Measurements from ENCODE around the gene ST6GALNAC4.

DNA sequence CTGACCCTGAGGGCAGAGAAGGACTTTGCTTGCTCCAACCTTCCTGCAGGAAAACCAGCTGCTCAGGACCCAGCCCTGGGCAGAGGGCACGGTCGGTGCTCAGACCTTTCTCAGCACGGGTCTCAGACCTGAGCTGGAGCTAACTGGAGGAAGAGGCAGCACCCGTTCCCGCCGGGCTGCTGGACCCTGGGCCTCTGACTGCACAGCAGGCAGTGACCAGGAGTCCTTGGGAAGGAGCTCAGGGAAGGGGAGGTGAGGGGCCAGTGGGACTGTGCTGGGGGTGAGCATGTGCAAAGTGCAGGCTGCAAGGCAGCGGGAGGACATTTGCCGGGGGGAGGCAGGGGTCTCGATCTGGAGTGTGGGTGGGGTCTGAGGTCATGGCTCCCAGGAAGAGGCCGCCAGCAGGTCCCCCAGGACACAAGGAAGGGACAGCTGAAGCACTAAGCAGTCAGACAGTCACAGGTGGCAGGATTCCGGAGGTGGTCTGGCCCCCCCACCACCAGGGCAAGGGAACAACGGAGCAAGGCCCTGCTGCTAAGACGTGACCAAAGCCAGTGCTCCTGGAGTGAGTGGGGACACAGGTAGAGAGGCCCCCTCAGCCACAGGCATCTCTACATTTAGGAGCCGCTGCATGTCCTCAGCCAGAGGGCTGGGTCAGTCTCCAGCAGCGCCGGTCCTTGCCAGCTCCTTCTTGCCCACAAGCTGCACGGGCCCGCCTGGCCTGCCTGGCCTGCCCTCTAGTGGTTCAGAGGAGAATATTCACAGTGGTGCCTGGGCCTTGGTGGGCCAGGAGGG lies 25.6 kb upstream of the ST6GALNAC4 start:
- TF ChIP-seq, protein P1, sequence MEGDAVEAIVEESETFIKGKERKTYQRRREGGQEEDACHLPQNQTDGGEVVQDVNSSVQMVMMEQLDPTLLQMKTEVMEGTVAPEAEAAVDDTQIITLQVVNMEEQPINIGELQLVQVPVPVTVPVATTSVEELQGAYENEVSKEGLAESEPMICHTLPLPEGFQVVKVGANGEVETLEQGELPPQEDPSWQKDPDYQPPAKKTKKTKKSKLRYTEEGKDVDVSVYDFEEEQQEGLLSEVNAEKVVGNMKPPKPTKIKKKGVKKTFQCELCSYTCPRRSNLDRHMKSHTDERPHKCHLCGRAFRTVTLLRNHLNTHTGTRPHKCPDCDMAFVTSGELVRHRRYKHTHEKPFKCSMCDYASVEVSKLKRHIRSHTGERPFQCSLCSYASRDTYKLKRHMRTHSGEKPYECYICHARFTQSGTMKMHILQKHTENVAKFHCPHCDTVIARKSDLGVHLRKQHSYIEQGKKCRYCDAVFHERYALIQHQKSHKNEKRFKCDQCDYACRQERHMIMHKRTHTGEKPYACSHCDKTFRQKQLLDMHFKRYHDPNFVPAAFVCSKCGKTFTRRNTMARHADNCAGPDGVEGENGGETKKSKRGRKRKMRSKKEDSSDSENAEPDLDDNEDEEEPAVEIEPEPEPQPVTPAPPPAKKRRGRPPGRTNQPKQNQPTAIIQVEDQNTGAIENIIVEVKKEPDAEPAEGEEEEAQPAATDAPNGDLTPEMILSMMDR (conservative IDR thresholded peaks at IDR 0.05): peak; percentile 87
- TF ChIP-seq ZFX (IDR thresholded peaks at IDR 0.05): no peak
